ENCODE results near the gene FBXL17.

DNA sequence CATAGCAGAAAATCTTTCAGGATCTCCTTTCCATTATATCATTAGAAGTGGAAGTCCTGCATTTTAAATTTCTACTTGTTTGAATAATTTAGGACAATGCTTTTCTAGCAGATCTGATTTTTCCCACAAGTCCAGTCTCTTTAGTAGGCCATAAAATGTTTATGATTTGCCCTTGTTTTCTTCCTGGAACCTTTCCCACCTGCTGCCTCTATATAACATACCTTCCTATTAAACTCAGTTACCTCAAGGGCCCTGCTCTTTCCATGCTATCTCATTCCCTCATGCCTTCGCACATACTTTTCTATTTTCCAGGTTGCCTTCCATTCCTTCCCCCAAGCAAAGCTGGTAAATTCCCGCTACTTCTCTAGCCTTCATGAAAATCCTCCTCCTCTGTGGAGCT, 524.1 kb downstream of the FBXL17 start:
- TF ChIP-seq CTCF (CRISPR knock-in tag; IDR thresholded peaks at IDR 0.05), result no peak
- TF ChIP-seq ZFP1 (CRISPR knock-in tag; IDR thresholded peaks at IDR 0.05), result no peak
- no peak for TF ChIP-seq ELF1 (CRISPR knock-in tag; IDR thresholded peaks at IDR 0.05)
- TF ChIP-seq ZNF513 (CRISPR knock-in tag; conservative IDR thresholded peaks at IDR 0.05), result no peak
- no peak for TF ChIP-seq FOSL1 (CRISPR knock-in tag; IDR thresholded peaks at IDR 0.05; ENCODE audit: borderline replicate concordance)
